WTC11 (cell line): ENCODE results near the gene PEX10. TPM values are rescaled to one million over a fixed set of nuclear protein-coding genes. Genes with fewer than 3 reads are reported as not detected.

Experiments used
- ATAC-seq: fragments of 200-7000 bp; cut with Tn5 transposase; 2 replicates; pipeline ENCODE4 v1.10.0; 2021; ENCODE audit warnings: mild to moderate bottlenecking, moderate library complexity
- CTCF ChIA-PET: fragments of 300-600 bp; sonication (Branson Sonifier 250); formaldehyde crosslinking; loops from one replicate; lab custom pipeline; 2021; ENCODE audit warnings: antibody characterized with exemption; lab: Charles Lee
- POLR2A ChIA-PET: fragments of 350-600 bp; sonication (Branson Sonifier 250); formaldehyde crosslinking; loops from one replicate; lab custom pipeline; 2021; ENCODE audit warnings: antibody characterized with exemption; lab: Charles Lee
- DNase-seq: peaks from one replicate; pipeline ENCODE4 v3.0.0; 2021; ENCODE audit warnings: low spot score
- H3K27ac Mint-ChIP-seq: 2 replicates; pipeline ENCODE4 v1.8.0; 2021; ENCODE audit warnings: mixed read lengths
- H3K27me3 Mint-ChIP-seq: 2 replicates; pipeline ENCODE4 v1.8.0; 2021; ENCODE audit warnings: low read depth, mild to moderate bottlenecking, moderate library complexity, mixed read lengths
- H3K36me3 Mint-ChIP-seq: 2 replicates; pipeline ENCODE4 v1.8.0; 2021; ENCODE audit warnings: mixed read lengths
- H3K4me1 Mint-ChIP-seq: 2 replicates; pipeline ENCODE4 v1.8.0; 2022; ENCODE audit warnings: mixed read lengths
- H3K4me3 Mint-ChIP-seq: 2 replicates; pipeline ENCODE4 v1.8.0; 2021; ENCODE audit warnings: mild to moderate bottlenecking, moderate library complexity, mixed read lengths
- H3K9me3 Mint-ChIP-seq: 2 replicates; pipeline ENCODE4 v1.8.0; 2021; ENCODE audit warnings: mixed read lengths
- AFF4 ChIP-seq: sonication (generic); formaldehyde crosslinking; IDR thresholded peaks from 2 replicates; pipeline ENCODE4 v1.8.1; 2023; ENCODE audit warnings: mild to moderate bottlenecking, missing genetic modification reagents, borderline replicate concordance
- AR ChIP-seq: fragments of 250-450 bp; sonication (Bioruptor Pico); IDR thresholded peaks from 2 replicates; pipeline ENCODE4 v1.9.0; 2021; ENCODE audit warnings: mild to moderate bottlenecking
- CBFB ChIP-seq: sonication (generic); formaldehyde crosslinking; IDR thresholded peaks from 2 replicates; pipeline ENCODE4 v1.8.1; 2022; ENCODE audit warnings: mild to moderate bottlenecking, low read depth, missing genetic modification reagents
- EMX1 ChIP-seq: fragments of 250-450 bp; sonication (Bioruptor Pico); IDR thresholded peaks from 2 replicates; pipeline ENCODE4 v1.8.0; 2021; ENCODE audit warnings: mild to moderate bottlenecking
- ESRRA ChIP-seq: sonication (generic); formaldehyde crosslinking; IDR thresholded peaks from 2 replicates; pipeline ENCODE4 v1.8.1; 2022; ENCODE audit warnings: mild to moderate bottlenecking, missing genetic modification reagents, borderline replicate concordance
- GABPB1 ChIP-seq: sonication (generic); formaldehyde crosslinking; IDR thresholded peaks from 2 replicates; pipeline ENCODE4 v1.8.1; 2023; ENCODE audit warnings: mild to moderate bottlenecking, missing genetic modification reagents
- IRF2 ChIP-seq: sonication (generic); formaldehyde crosslinking; IDR thresholded peaks from 2 replicates; pipeline ENCODE4 v1.8.0; 2022; ENCODE audit warnings: low read depth, missing genetic modification reagents, borderline replicate concordance
- JAZF1 ChIP-seq: fragments of 250-450 bp; sonication (Bioruptor Pico); IDR thresholded peaks from 2 replicates; pipeline ENCODE4 v1.9.0; 2021; ENCODE audit warnings: moderate library complexity, mild to moderate bottlenecking, inconsistent platforms
- MLX ChIP-seq: sonication (generic); formaldehyde crosslinking; IDR thresholded peaks from 2 replicates; pipeline ENCODE4 v1.8.1; 2023; ENCODE audit warnings: mild to moderate bottlenecking, missing genetic modification reagents, moderate library complexity
- MXD4 ChIP-seq: fragments of 250-450 bp; sonication (Bioruptor Pico); IDR thresholded peaks from 2 replicates; pipeline ENCODE4 v1.8.0; 2021; ENCODE audit warnings: mild to moderate bottlenecking, moderate library complexity, borderline replicate concordance
- NFYB ChIP-seq: sonication (generic); formaldehyde crosslinking; conservative IDR thresholded peaks from 2 replicates; pipeline ENCODE4 v1.8.0; 2022; ENCODE audit warnings: low read depth, missing genetic modification reagents
- RORB ChIP-seq: fragments of 250-450 bp; sonication (Bioruptor Pico); IDR thresholded peaks from 2 replicates; pipeline ENCODE4 v1.9.0; 2021; ENCODE audit warnings: mild to moderate bottlenecking
- ZNF138 ChIP-seq: sonication (generic); formaldehyde crosslinking; conservative IDR thresholded peaks from 2 replicates; pipeline ENCODE4 v1.8.1; 2022; ENCODE audit warnings: mild to moderate bottlenecking, moderate library complexity, missing genetic modification reagents
- ZNF425 ChIP-seq: fragments of 250-450 bp; sonication (Bioruptor Pico); conservative IDR thresholded peaks from 2 replicates; pipeline ENCODE4 v1.9.0; 2021; ENCODE audit warnings: mild to moderate bottlenecking
- total RNA-seq: library from RNA; stranded (reverse); gene quantifications from 3 replicates; pipeline ENCODE4 v1.2.3, GENCODE V29; 2021
- TF ChIP-seq, protein P1 (sequence below): fragments of 200-600 bp; IDR thresholded peaks from 2 replicates; pipeline ENCODE4 v1.8.0; 2022; ENCODE audit warnings: antibody characterized with exemption
- TF ChIP-seq, protein P2 (sequence below): sonication (generic); formaldehyde crosslinking; IDR thresholded peaks from 2 replicates; pipeline ENCODE4 v1.8.0; 2022; ENCODE audit warnings: mild to moderate bottlenecking, missing genetic modification reagents

Gene PEX10
- total RNA-seq, 1 experiment from 2014 or later, result 29.3 TPM

- no peak for TF ChIP-seq AFF4 (CRISPR knock-in tag)
- TF ChIP-seq, protein P1, sequence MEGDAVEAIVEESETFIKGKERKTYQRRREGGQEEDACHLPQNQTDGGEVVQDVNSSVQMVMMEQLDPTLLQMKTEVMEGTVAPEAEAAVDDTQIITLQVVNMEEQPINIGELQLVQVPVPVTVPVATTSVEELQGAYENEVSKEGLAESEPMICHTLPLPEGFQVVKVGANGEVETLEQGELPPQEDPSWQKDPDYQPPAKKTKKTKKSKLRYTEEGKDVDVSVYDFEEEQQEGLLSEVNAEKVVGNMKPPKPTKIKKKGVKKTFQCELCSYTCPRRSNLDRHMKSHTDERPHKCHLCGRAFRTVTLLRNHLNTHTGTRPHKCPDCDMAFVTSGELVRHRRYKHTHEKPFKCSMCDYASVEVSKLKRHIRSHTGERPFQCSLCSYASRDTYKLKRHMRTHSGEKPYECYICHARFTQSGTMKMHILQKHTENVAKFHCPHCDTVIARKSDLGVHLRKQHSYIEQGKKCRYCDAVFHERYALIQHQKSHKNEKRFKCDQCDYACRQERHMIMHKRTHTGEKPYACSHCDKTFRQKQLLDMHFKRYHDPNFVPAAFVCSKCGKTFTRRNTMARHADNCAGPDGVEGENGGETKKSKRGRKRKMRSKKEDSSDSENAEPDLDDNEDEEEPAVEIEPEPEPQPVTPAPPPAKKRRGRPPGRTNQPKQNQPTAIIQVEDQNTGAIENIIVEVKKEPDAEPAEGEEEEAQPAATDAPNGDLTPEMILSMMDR, result no peak
- TF ChIP-seq ESRRA (CRISPR knock-in tag), result no peak
- TF ChIP-seq MLX, result no peak
- TF ChIP-seq, protein P2, sequence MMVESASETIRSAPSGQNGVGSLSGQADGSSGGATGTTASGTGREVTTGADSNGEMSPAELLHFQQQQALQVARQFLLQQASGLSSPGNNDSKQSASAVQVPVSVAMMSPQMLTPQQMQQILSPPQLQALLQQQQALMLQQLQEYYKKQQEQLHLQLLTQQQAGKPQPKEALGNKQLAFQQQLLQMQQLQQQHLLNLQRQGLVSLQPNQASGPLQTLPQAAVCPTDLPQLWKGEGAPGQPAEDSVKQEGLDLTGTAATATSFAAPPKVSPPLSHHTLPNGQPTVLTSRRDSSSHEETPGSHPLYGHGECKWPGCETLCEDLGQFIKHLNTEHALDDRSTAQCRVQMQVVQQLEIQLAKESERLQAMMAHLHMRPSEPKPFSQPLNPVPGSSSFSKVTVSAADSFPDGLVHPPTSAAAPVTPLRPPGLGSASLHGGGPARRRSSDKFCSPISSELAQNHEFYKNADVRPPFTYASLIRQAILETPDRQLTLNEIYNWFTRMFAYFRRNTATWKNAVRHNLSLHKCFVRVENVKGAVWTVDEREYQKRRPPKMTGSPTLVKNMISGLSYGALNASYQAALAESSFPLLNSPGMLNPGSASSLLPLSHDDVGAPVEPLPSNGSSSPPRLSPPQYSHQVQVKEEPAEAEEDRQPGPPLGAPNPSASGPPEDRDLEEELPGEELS (CRISPR knock-in tag), result no peak
- TF ChIP-seq ZNF138 (CRISPR knock-in tag), result no peak
Measured at GRCh38 chr1:2360588-2361364, 51.6 kb downstream of the PEX10 start (continued).

DNA sequence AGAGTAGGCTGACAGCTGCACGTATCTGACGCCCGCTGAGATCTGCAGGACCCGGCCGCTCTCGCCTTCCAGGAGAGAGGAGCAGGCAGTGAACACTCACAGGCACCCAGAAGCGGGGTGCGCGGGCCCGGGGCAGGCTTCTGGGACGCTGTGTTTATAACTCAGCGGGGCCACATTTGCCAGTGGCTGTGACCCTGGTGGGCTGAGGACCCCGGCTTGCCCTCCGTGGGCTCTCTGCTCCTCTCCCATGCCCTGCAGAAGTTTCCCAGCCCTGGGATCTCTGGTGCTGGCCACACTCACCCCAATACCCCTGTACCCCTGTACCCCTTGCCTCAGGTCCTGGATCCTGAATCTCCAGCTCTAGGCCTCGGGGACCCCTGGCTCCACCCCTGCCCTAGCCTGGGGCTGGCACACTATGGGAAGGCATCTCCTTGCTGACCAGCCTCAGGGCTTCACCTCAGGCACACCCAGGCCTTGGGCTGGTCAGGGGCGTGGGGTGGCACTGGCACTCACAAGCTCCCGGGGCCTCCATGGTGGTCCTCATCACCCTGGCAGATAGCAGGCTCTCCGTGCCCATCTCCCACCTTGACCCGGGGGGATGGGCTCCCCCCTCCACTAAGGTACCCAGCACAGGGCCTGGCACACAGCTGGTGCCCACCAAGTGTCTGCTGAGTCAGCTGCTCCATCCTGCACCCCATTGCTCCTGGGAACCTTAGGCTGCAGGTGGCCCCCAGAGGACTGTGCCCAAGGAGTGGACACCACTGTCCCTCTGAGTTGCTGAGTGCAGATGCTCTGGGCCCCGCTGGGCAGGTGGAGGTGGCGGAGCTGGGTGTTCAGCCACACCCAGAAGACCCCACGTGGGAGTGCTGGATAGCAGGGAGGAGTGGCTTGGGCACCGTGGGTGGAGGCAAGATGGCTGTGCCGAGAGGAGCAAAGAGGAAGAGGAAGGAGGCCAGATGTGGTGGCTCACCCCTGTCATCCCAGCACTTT lies 53.4 kb downstream of the PEX10 start:
- POLR2A ChIA-PET, result no interaction called here
- Mint-ChIP-seq H3K27me3 (no peaks in the 10 kb centered on the region; the same call in 1 of the 2 replicates), H3K9me3 (peaks cover 15% of the 10 kb centered on the region), H3K36me3 (peaks cover 6% of the 10 kb centered on the region), H3K27ac (no peak overlapping the region), H3K4me3 (no peak overlapping the region), H3K4me1 (no peaks in the 10 kb centered on the region)
- ATAC-seq (no peak), DNase-seq (no peak)
- CTCF ChIA-PET, result interaction anchor here (0.5 to 2.8 kb wide), 3 partner anchors 23 to 304 kb away, joined by 4 to 10 read pairs (median 5); no protein-coding TSS in a partner anchor
- TF ChIP-seq CBFB (CRISPR knock-in tag) (no peak), NFYB (CRISPR knock-in tag) (no peak), MXD4 (no peak), ZNF425 (CRISPR knock-in tag) (no peak), JAZF1 (CRISPR knock-in tag) (no peak), IRF2 (no peak), AR (CRISPR knock-in tag) (no peak), GABPB1 (CRISPR knock-in tag) (no peak), RORB (no peak), EMX1 (CRISPR knock-in tag) (no peak)
